ENCODE measurements around the gene RABAC1.
A peak's percentile ranks its signal among the peaks of the same experiment; 100 is the strongest.

The RABAC1 gene

DNA sequence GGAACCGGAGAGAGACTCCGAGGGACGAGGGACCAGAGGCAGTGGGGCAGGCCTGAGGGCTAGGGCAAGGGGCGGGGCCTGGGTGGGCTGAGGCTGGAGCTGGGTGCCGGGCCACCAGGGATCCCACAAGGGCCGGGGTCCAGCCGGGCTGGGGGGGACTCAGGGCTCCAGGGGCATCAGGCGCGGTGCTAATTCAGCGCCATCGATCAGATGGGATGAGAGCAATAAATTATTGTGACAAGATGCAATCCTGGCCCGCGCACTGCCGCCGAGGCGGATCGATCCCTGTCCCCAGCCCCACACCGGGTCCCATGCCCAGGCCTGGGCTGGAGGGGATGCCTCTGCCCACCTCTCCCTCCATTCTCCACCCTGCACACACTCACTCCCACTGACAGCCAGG lies 36.5 kb downstream of the RABAC1 start:
- Histone ChIP-seq H3K79me2 (ENCODE audit: insufficient read depth, low read length) (peaks cover 20% of the 10 kb centered on the region), H2AFZ (ENCODE audit: low read depth, low read length, severe bottlenecking) (no peak overlapping the region), H3K9me3 (ENCODE audit: insufficient read depth, low read length) (no peaks in the 10 kb centered on the region), H3K9me2 (replicated peaks; ENCODE audit: insufficient read depth, low read length) (no peaks in the 10 kb centered on the region), H3F3A (ENCODE audit: insufficient read depth) (peaks cover 5% of the 10 kb centered on the region; the same call in 1 of the 2 replicates), H3K36me3 (ENCODE audit: low read length) (no peaks in the 10 kb centered on the region), H3K9ac (ENCODE audit: low read length) (0 out of 2 replicates have a peak overlapping the region, but pooled peaks have one; percentile 39), H4K20me1 (ENCODE audit: low read depth, low read length) (no peaks in the 10 kb centered on the region), H3K27me3 (ENCODE audit: low read length) (no peaks in the 10 kb centered on the region), H3K27ac (ENCODE audit: low read depth, low read length) (peak overlapping the region; percentile 77), H3K4me2 (ENCODE audit: low read depth, low read length, poor library complexity, severe bottlenecking) (no peak overlapping the region), H3K4me3 (ENCODE audit: insufficient read depth, low read length, poor library complexity, severe bottlenecking) (no peak overlapping the region)
- no peak for TF ChIP-seq EZH2phosphoT487 (conservative IDR thresholded peaks at IDR 0.05; ENCODE audit: low read length)
- TF ChIP-seq, protein P1, sequence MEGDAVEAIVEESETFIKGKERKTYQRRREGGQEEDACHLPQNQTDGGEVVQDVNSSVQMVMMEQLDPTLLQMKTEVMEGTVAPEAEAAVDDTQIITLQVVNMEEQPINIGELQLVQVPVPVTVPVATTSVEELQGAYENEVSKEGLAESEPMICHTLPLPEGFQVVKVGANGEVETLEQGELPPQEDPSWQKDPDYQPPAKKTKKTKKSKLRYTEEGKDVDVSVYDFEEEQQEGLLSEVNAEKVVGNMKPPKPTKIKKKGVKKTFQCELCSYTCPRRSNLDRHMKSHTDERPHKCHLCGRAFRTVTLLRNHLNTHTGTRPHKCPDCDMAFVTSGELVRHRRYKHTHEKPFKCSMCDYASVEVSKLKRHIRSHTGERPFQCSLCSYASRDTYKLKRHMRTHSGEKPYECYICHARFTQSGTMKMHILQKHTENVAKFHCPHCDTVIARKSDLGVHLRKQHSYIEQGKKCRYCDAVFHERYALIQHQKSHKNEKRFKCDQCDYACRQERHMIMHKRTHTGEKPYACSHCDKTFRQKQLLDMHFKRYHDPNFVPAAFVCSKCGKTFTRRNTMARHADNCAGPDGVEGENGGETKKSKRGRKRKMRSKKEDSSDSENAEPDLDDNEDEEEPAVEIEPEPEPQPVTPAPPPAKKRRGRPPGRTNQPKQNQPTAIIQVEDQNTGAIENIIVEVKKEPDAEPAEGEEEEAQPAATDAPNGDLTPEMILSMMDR (IDR thresholded peaks at IDR 0.05; ENCODE audit: insufficient read depth, low read length, poor library complexity, severe bottlenecking) = no peak

GRCh38 chr19:41921577-41922576 lies 37.2 kb downstream of the RABAC1 start:
- H3F3A ChIP-seq (ENCODE audit: insufficient read depth) = no peaks in the 10 kb centered on the region
- no peaks in the 10 kb centered on the region for H3K9me3 ChIP-seq (ENCODE audit: insufficient read depth, low read length)
- no peaks in the 10 kb centered on the region for H3K9me2 ChIP-seq (replicated peaks; ENCODE audit: insufficient read depth, low read length)
- peak overlapping the region; percentile 59 for H3K27ac ChIP-seq (ENCODE audit: low read depth, low read length)
- H3K36me3 ChIP-seq (ENCODE audit: low read length) = no peaks in the 10 kb centered on the region
- no peak overlapping the region for H2AFZ ChIP-seq (ENCODE audit: low read depth, low read length, severe bottlenecking)
- H3K27me3 ChIP-seq (ENCODE audit: low read length) = no peaks in the 10 kb centered on the region
- H3K4me3 ChIP-seq (ENCODE audit: insufficient read depth, low read length, poor library complexity, severe bottlenecking) = no peak overlapping the region
- TF ChIP-seq EZH2phosphoT487 (conservative IDR thresholded peaks at IDR 0.05; ENCODE audit: low read length) = no peak
- H3K9ac ChIP-seq (ENCODE audit: low read length) = peak overlapping the region; percentile 39
- H3K4me2 ChIP-seq (ENCODE audit: low read depth, low read length, poor library complexity, severe bottlenecking) = peak overlapping the region; percentile 31
- H4K20me1 ChIP-seq (ENCODE audit: low read depth, low read length) = no peaks in the 10 kb centered on the region
- peaks cover 17% of the 10 kb centered on the region for H3K79me2 ChIP-seq (ENCODE audit: insufficient read depth, low read length)

- Histone ChIP-seq H3K4me3 (ENCODE audit: insufficient read depth, low read length, poor library complexity, severe bottlenecking) (no peak overlapping the region), H3K36me3 (ENCODE audit: low read length) (no peaks in the 10 kb centered on the region), H3K9me2 (replicated peaks; ENCODE audit: insufficient read depth, low read length) (no peaks in the 10 kb centered on the region), H3F3A (ENCODE audit: insufficient read depth) (no peaks in the 10 kb centered on the region), H3K9ac (ENCODE audit: low read length) (peak overlapping the region; percentile 28), H3K4me2 (ENCODE audit: low read depth, low read length, poor library complexity, severe bottlenecking) (peak overlapping the region; percentile 31), H3K79me2 (ENCODE audit: insufficient read depth, low read length) (peaks cover 25% of the 10 kb centered on the region), H4K20me1 (ENCODE audit: low read depth, low read length) (no peaks in the 10 kb centered on the region), H3K27ac (ENCODE audit: low read depth, low read length) (peak overlapping the region; percentile 59), H2AFZ (ENCODE audit: low read depth, low read length, severe bottlenecking) (no peak overlapping the region), H3K9me3 (ENCODE audit: insufficient read depth, low read length) (no peaks in the 10 kb centered on the region), H3K27me3 (ENCODE audit: low read length) (no peaks in the 10 kb centered on the region)
- TF ChIP-seq, protein P1 (IDR thresholded peaks at IDR 0.05; ENCODE audit: insufficient read depth, low read length, poor library complexity, severe bottlenecking) = no peak
- no peak for TF ChIP-seq EZH2phosphoT487 (conservative IDR thresholded peaks at IDR 0.05; ENCODE audit: low read length)
Measured at GRCh38 chr19:41920882-41921576, 38.1 kb downstream of the RABAC1 start.
